Measurements from ENCODE around the gene AGRN.
A peak's percentile ranks its signal among the peaks of the same experiment; 100 is the strongest.

The AGRN gene

GRCh38 chr1:997713-997992, 22.3 kb upstream of the AGRN start:
- Histone ChIP-seq H3K27me3 (ENCODE audit: control insufficient read depth, insufficient read depth, low read length) (peaks cover 45% of the 10 kb centered on the region), H3K9me3 (replicated peaks; ENCODE audit: low read length) (no peaks in the 10 kb centered on the region), H3K4me3 (ENCODE audit: low read length) (no peak overlapping the region), H3K36me3 (ENCODE audit: insufficient read depth, low read length) (no peaks in the 10 kb centered on the region), H3K4me1 (ENCODE audit: control insufficient read depth, insufficient read depth, low read length) (peaks cover 27% of the 10 kb centered on the region), H3K9ac (ENCODE audit: low read depth, low read length) (no peak overlapping the region), H3K4me2 (ENCODE audit: low read length) (no peak overlapping the region)

- Histone ChIP-seq H3K9ac (ENCODE audit: low read depth, low read length) (no peak overlapping the region), H3K9me3 (replicated peaks; ENCODE audit: low read length) (no peaks in the 10 kb centered on the region), H3K4me3 (ENCODE audit: low read length) (no peak overlapping the region), H3K36me3 (ENCODE audit: insufficient read depth, low read length) (no peaks in the 10 kb centered on the region), H3K27me3 (ENCODE audit: control insufficient read depth, insufficient read depth, low read length) (peaks cover 46% of the 10 kb centered on the region), H3K4me2 (ENCODE audit: low read length) (no peak overlapping the region), H3K4me1 (ENCODE audit: control insufficient read depth, insufficient read depth, low read length) (peaks cover 27% of the 10 kb centered on the region)
Observed at GRCh38 chr1:997993-998744, 21.8 kb upstream of the AGRN start.

GRCh38 chr1:998745-998994, 21.2 kb upstream of the AGRN start:
- peaks cover 51% of the 10 kb centered on the region for H3K27me3 ChIP-seq (ENCODE audit: control insufficient read depth, insufficient read depth, low read length)

GRCh38 chr1:998995-999724, 20.8 kb upstream of the AGRN start:
- H3K36me3 ChIP-seq (ENCODE audit: insufficient read depth, low read length) = no peaks in the 10 kb centered on the region
- H3K4me1 ChIP-seq (ENCODE audit: control insufficient read depth, insufficient read depth, low read length) = peaks cover 27% of the 10 kb centered on the region
- peak overlapping the region; percentile 62 for H3K4me3 ChIP-seq (ENCODE audit: low read length)
- peaks cover 53% of the 10 kb centered on the region for H3K27me3 ChIP-seq (ENCODE audit: control insufficient read depth, insufficient read depth, low read length)
- no peaks in the 10 kb centered on the region for H3K9me3 ChIP-seq (replicated peaks; ENCODE audit: low read length)
- H3K4me2 ChIP-seq (ENCODE audit: low read length) = peak overlapping the region; percentile 83
- H3K9ac ChIP-seq (ENCODE audit: low read depth, low read length) = peak overlapping the region; percentile 58

More at GRCh38 chr1:998745-998994, 21.2 kb upstream of the AGRN start:
- H3K4me3 ChIP-seq (ENCODE audit: low read length) = peak overlapping the region; percentile 62
- H3K4me1 ChIP-seq (ENCODE audit: control insufficient read depth, insufficient read depth, low read length) = peaks cover 27% of the 10 kb centered on the region
- no peaks in the 10 kb centered on the region for H3K9me3 ChIP-seq (replicated peaks; ENCODE audit: low read length)
- H3K4me2 ChIP-seq (ENCODE audit: low read length) = peak overlapping the region; percentile 83
- H3K36me3 ChIP-seq (ENCODE audit: insufficient read depth, low read length) = no peaks in the 10 kb centered on the region
- H3K9ac ChIP-seq (ENCODE audit: low read depth, low read length) = peak overlapping the region; percentile 58

GRCh38 chr1:999725-1000356, 20.1 kb upstream of the AGRN start, which contains the start of gene HES4:
HES4 (minus strand) TSS chr1:1000097; CDS start chr1:999973, 124 bp downstream.
- Histone ChIP-seq H3K9me3 (replicated peaks; ENCODE audit: low read length) (no peaks in the 10 kb centered on the region), H3K4me2 (ENCODE audit: low read length) (peak within 1 kb of the TSS; percentile 83), H3K4me1 (ENCODE audit: control insufficient read depth, insufficient read depth, low read length) (peaks cover 33% of the 10 kb centered on the region), H3K4me3 (ENCODE audit: low read length) (peak within 1 kb of the TSS; percentile 62), H3K36me3 (ENCODE audit: insufficient read depth, low read length) (no peaks in the 10 kb centered on the region), H3K9ac (ENCODE audit: low read depth, low read length) (peak within 1 kb of the TSS; percentile 83), H3K27me3 (ENCODE audit: control insufficient read depth, insufficient read depth, low read length) (peaks cover 60% of the 10 kb centered on the region)

GRCh38 chr1:1000357-1001056, 19.4 kb upstream of the AGRN start:
- H3K9me3 ChIP-seq (replicated peaks; ENCODE audit: low read length) = no peaks in the 10 kb centered on the region

GRCh38 chr1:1001057-1001783, 18.7 kb upstream of the AGRN start:
- Histone ChIP-seq H3K4me1 (ENCODE audit: control insufficient read depth, insufficient read depth, low read length) (peaks cover 40% of the 10 kb centered on the region), H3K9ac (ENCODE audit: low read depth, low read length) (peak overlapping the region; percentile 38), H3K27me3 (ENCODE audit: control insufficient read depth, insufficient read depth, low read length) (peaks cover 55% of the 10 kb centered on the region)

More at GRCh38 chr1:1000357-1001056, 19.4 kb upstream of the AGRN start:
- Histone ChIP-seq H3K27me3 (ENCODE audit: control insufficient read depth, insufficient read depth, low read length) (peaks cover 59% of the 10 kb centered on the region), H3K4me1 (ENCODE audit: control insufficient read depth, insufficient read depth, low read length) (peaks cover 39% of the 10 kb centered on the region), H3K36me3 (ENCODE audit: insufficient read depth, low read length) (no peaks in the 10 kb centered on the region), H3K4me2 (ENCODE audit: low read length) (peak overlapping the region; percentile 83), H3K9ac (ENCODE audit: low read depth, low read length) (peak overlapping the region; percentile 83), H3K4me3 (ENCODE audit: low read length) (peak overlapping the region; percentile 62)

GRCh38 chr1:1003618-1004419, 16.1 kb upstream of the AGRN start:
- Histone ChIP-seq H3K4me3 (ENCODE audit: low read length) (no peak overlapping the region), H3K4me2 (ENCODE audit: low read length) (no peak overlapping the region), H3K9me3 (replicated peaks; ENCODE audit: low read length) (no peaks in the 10 kb centered on the region), H3K4me1 (ENCODE audit: control insufficient read depth, insufficient read depth, low read length) (peaks cover 39% of the 10 kb centered on the region), H3K27me3 (ENCODE audit: control insufficient read depth, insufficient read depth, low read length) (peaks cover 39% of the 10 kb centered on the region), H3K36me3 (ENCODE audit: insufficient read depth, low read length) (no peaks in the 10 kb centered on the region), H3K9ac (ENCODE audit: low read depth, low read length) (no peak overlapping the region)

More at GRCh38 chr1:1001057-1001783, 18.7 kb upstream of the AGRN start:
- Histone ChIP-seq H3K36me3 (ENCODE audit: insufficient read depth, low read length) (no peaks in the 10 kb centered on the region), H3K4me3 (ENCODE audit: low read length) (peak overlapping the region; percentile 62), H3K4me2 (ENCODE audit: low read length) (peak overlapping the region; percentile 83), H3K9me3 (replicated peaks; ENCODE audit: low read length) (no peaks in the 10 kb centered on the region)

GRCh38 chr1:1004420-1004779, 15.5 kb upstream of the AGRN start:
- H3K27me3 ChIP-seq (ENCODE audit: control insufficient read depth, insufficient read depth, low read length) = peaks cover 34% of the 10 kb centered on the region
- no peak overlapping the region for H3K9ac ChIP-seq (ENCODE audit: low read depth, low read length)
- no peak overlapping the region for H3K4me3 ChIP-seq (ENCODE audit: low read length)

GRCh38 chr1:1004780-1005697, 14.9 kb upstream of the AGRN start:
- no peak overlapping the region for H3K4me3 ChIP-seq (ENCODE audit: low read length)
- H3K4me1 ChIP-seq (ENCODE audit: control insufficient read depth, insufficient read depth, low read length) = peaks cover 27% of the 10 kb centered on the region
- no peak overlapping the region for H3K9ac ChIP-seq (ENCODE audit: low read depth, low read length)
- no peaks in the 10 kb centered on the region for H3K36me3 ChIP-seq (ENCODE audit: insufficient read depth, low read length)
- H3K4me2 ChIP-seq (ENCODE audit: low read length) = peak overlapping the region; percentile 14
- H3K9me3 ChIP-seq (replicated peaks; ENCODE audit: low read length) = no peaks in the 10 kb centered on the region
- peaks cover 32% of the 10 kb centered on the region for H3K27me3 ChIP-seq (ENCODE audit: control insufficient read depth, insufficient read depth, low read length)

More at GRCh38 chr1:1004420-1004779, 15.5 kb upstream of the AGRN start:
- no peaks in the 10 kb centered on the region for H3K9me3 ChIP-seq (replicated peaks; ENCODE audit: low read length)
- H3K4me2 ChIP-seq (ENCODE audit: low read length) = peak overlapping the region; percentile 14
- H3K36me3 ChIP-seq (ENCODE audit: insufficient read depth, low read length) = no peaks in the 10 kb centered on the region
- H3K4me1 ChIP-seq (ENCODE audit: control insufficient read depth, insufficient read depth, low read length) = peaks cover 33% of the 10 kb centered on the region
